ENCODE results near the gene ATP4B.

The ATP4B gene

DNA sequence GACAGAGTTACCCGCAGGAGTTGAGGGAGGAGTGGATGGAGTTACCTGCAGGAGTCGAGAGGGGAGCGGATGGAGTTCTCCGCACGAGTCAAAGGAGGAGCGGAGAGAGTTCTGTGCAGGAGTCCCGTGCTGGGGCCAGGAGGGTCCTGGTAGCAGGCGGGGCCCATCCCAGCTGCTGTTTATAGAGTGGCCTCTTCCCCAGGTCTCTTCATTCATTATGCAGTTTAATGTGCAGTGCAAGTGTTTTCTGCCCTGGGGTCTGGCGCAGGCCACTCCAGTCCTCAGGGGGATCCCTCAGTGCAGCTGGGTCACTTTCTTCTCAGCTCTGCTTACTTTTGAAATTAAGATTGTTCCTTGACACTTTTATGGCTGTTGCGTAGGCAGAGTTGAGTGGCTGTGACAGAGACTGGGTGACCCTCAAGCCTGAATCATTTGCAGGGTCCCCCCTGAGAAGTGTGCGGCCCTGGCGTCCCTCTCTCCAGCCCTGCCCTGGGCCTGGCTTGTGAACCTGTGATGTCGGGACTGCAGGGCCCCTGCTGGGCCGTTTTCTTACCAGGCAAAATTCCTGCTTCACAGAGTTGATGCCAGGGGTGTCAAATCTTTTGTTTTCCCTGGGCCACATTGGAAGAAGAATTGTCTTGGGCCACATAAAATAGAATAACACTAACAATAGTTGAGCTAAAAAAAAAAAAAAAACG is 55.6 kb downstream of the ATP4B start:
- Histone ChIP-seq H3K4me1 (ENCODE audit: low read length) (no peaks in the 10 kb centered on the region), H3K4me3 (ENCODE audit: low read length) (no peak overlapping the region), H2AFZ (ENCODE audit: low read length) (no peak overlapping the region), H3F3A (ENCODE audit: insufficient read depth, low read length) (no peaks in the 10 kb centered on the region), H3K27ac (ENCODE audit: low read length) (no peak overlapping the region), H3K9me3 (replicated peaks; ENCODE audit: insufficient read depth, low read length) (no peaks in the 10 kb centered on the region), H3K79me2 (ENCODE audit: low read length) (peaks cover 100% of the 10 kb centered on the region), H3K27me3 (replicated peaks; ENCODE audit: insufficient read depth, low read length) (no peaks in the 10 kb centered on the region), H3K4me2 (ENCODE audit: low read depth, low read length) (no peak overlapping the region), H3K9ac (ENCODE audit: low read length) (no peak overlapping the region), H3K9me2 (replicated peaks; ENCODE audit: insufficient read depth, low read length) (no peaks in the 10 kb centered on the region), H3K36me3 (replicated peaks; ENCODE audit: insufficient read depth, low read length) (peaks cover 27% of the 10 kb centered on the region; the same call in 1 of the 2 replicates), H4K20me1 (ENCODE audit: insufficient read depth, low read length) (peaks cover 19% of the 10 kb centered on the region; the same call in 1 of the 2 replicates)
- no peak for DNase-seq
- TF ChIP-seq EZH2phosphoT487 (IDR thresholded peaks at IDR 0.05; ENCODE audit: low read length), result no peak
- TF ChIP-seq, protein P1, sequence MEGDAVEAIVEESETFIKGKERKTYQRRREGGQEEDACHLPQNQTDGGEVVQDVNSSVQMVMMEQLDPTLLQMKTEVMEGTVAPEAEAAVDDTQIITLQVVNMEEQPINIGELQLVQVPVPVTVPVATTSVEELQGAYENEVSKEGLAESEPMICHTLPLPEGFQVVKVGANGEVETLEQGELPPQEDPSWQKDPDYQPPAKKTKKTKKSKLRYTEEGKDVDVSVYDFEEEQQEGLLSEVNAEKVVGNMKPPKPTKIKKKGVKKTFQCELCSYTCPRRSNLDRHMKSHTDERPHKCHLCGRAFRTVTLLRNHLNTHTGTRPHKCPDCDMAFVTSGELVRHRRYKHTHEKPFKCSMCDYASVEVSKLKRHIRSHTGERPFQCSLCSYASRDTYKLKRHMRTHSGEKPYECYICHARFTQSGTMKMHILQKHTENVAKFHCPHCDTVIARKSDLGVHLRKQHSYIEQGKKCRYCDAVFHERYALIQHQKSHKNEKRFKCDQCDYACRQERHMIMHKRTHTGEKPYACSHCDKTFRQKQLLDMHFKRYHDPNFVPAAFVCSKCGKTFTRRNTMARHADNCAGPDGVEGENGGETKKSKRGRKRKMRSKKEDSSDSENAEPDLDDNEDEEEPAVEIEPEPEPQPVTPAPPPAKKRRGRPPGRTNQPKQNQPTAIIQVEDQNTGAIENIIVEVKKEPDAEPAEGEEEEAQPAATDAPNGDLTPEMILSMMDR (IDR thresholded peaks at IDR 0.05; ENCODE audit: low read length), result no peak
- no peak for TF ChIP-seq EZH2 (optimal IDR thresholded peaks at IDR 0.05; ENCODE audit: low read depth, low read length)

DNA sequence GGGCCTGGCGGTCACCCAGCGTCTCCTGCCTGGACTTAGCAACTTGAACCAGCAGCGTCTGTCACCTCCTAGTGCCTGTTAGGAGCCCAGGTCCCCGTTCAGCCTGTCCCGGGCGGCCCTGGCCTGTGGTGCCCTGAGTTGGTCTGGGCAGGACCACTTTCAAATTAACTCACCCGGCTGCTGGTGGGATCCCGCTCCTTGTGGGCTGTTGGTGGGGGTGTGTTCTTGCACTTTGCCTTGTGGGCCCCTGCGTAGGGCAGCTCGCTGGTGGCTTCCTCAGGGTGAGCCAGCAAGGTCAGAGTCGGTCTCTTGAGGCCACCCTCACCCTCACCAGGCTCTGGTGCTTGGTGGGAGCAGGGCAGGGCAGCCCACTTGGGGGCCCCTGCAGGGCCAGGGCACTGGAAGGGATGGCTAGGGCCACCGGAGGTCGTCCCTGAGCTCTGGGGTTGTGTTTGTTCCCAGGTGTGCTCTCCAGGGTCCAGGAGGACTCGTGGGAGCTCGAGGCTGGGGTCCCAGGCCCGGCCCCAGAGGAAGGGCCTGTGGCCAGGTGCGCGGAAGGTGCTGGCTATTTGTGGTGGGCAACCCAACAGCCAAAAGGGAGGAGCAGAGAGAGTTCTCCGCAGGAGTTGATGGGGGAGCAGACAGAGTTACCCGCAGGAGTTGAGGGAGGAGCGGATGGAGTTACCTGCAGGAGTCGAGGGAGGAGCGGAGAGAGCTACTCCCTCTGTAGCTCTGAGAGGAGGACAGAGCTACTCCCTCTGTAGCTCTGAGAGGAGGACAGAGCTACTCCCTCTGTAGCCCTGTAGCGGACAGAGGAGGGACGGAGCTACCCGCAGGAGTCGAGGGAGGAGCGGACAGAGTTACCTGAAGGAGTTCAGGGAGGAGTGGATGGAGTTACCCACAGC is 56.6 kb downstream of the ATP4B start:
- TF ChIP-seq EZH2 (optimal IDR thresholded peaks at IDR 0.05; ENCODE audit: low read depth, low read length), result no peak
- TF ChIP-seq EZH2phosphoT487 (IDR thresholded peaks at IDR 0.05; ENCODE audit: low read length), result no peak
- TF ChIP-seq, protein P1 (IDR thresholded peaks at IDR 0.05; ENCODE audit: low read length), result no peak
- Histone ChIP-seq H3K9ac (ENCODE audit: low read length) (no peak overlapping the region), H4K20me1 (ENCODE audit: insufficient read depth, low read length) (peaks cover 13% of the 10 kb centered on the region; the same call in 1 of the 2 replicates), H3F3A (ENCODE audit: insufficient read depth, low read length) (no peaks in the 10 kb centered on the region), H2AFZ (ENCODE audit: low read length) (no peak overlapping the region), H3K9me3 (replicated peaks; ENCODE audit: insufficient read depth, low read length) (no peaks in the 10 kb centered on the region), H3K36me3 (replicated peaks; ENCODE audit: insufficient read depth, low read length) (peaks cover 35% of the 10 kb centered on the region; the same call in 1 of the 2 replicates), H3K79me2 (ENCODE audit: low read length) (peaks cover 100% of the 10 kb centered on the region), H3K27me3 (replicated peaks; ENCODE audit: insufficient read depth, low read length) (no peaks in the 10 kb centered on the region), H3K9me2 (replicated peaks; ENCODE audit: insufficient read depth, low read length) (no peaks in the 10 kb centered on the region), H3K4me3 (ENCODE audit: low read length) (no peak overlapping the region), H3K4me1 (ENCODE audit: low read length) (no peaks in the 10 kb centered on the region), H3K4me2 (ENCODE audit: low read depth, low read length) (no peak overlapping the region), H3K27ac (ENCODE audit: low read length) (no peak overlapping the region)
- no peak for DNase-seq

DNA sequence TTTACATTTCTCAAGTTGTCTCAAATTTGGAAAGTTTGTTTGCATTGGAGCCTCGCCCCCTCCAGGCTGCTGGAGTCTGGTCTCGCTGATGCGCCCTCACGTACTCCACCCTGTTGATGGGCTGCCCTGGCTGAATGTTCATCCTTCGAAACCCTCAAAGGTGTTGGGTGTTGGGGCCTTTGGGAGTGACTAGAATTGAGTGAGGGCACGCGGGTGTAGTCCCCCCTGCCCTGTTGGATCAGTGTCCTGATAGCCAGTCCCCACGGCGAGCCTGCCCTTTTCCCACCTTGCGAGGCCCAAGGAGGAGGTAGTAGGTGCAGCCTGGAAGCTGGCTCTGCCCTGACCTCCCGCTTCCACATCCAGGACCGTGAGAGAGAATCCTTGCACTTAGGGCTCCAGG is 58.6 kb downstream of the ATP4B start:
- Histone ChIP-seq H3K79me2 (ENCODE audit: low read length) (peaks cover 100% of the 10 kb centered on the region), H3K36me3 (replicated peaks; ENCODE audit: insufficient read depth, low read length) (peaks cover 39% of the 10 kb centered on the region; the same call in 1 of the 2 replicates), H3F3A (ENCODE audit: insufficient read depth, low read length) (no peaks in the 10 kb centered on the region)

More for the DNA sequence above, 58.6 kb downstream of the ATP4B start:
- Histone ChIP-seq H3K4me3 (ENCODE audit: low read length) (no peak overlapping the region), H4K20me1 (ENCODE audit: insufficient read depth, low read length) (peaks cover 8% of the 10 kb centered on the region; the same call in 1 of the 2 replicates), H2AFZ (ENCODE audit: low read length) (no peak overlapping the region), H3K27me3 (replicated peaks; ENCODE audit: insufficient read depth, low read length) (no peaks in the 10 kb centered on the region), H3K27ac (ENCODE audit: low read length) (no peak overlapping the region), H3K9me2 (replicated peaks; ENCODE audit: insufficient read depth, low read length) (no peaks in the 10 kb centered on the region), H3K9me3 (replicated peaks; ENCODE audit: insufficient read depth, low read length) (no peaks in the 10 kb centered on the region), H3K4me1 (ENCODE audit: low read length) (no peaks in the 10 kb centered on the region), H3K4me2 (ENCODE audit: low read depth, low read length) (no peak overlapping the region), H3K9ac (ENCODE audit: low read length) (no peak overlapping the region)
- TF ChIP-seq, protein P1 (IDR thresholded peaks at IDR 0.05; ENCODE audit: low read length), result no peak
- no peak for TF ChIP-seq EZH2phosphoT487 (IDR thresholded peaks at IDR 0.05; ENCODE audit: low read length)
- no peak for TF ChIP-seq EZH2 (optimal IDR thresholded peaks at IDR 0.05; ENCODE audit: low read depth, low read length)
- DNase-seq, result no peak

Data from MM.1S (cell line).